ENCODE results near the gene HSPBAP1.
A peak's percentile ranks its signal among the peaks of the same experiment; 100 is the strongest.
"Not testable (repeated sequence)": the region's sequence is repeated elsewhere in the genome, so short reads cannot be mapped to it uniquely, and the experiment has no call there.

The HSPBAP1 gene

GRCh38 chr3:122725106-122725505, 68.5 kb downstream of the HSPBAP1 start:
- Mint-ChIP-seq H3K27ac (ENCODE audit: low read depth) (no peak overlapping the region), H3K9me3 (no peaks in the 10 kb centered on the region), H3K27me3 (no peaks in the 10 kb centered on the region), H3K36me3 (ENCODE audit: insufficient read depth) (peaks cover 18% of the 10 kb centered on the region), H3K4me1 (no peaks in the 10 kb centered on the region), H3K4me3 (no peak overlapping the region)
- no peak for DNase-seq (ENCODE audit: low spot score in 2 of 2)
- ATAC-seq (replicated peaks; ENCODE audit: extremely low read depth, poor library complexity, severe bottlenecking), result no peak

- Mint-ChIP-seq H3K4me3 (no peak overlapping the region), H3K4me1 (no peaks in the 10 kb centered on the region), H3K9me3 (no peaks in the 10 kb centered on the region), H3K27me3 (no peaks in the 10 kb centered on the region), H3K27ac (ENCODE audit: low read depth) (no peak overlapping the region), H3K36me3 (ENCODE audit: insufficient read depth) (peaks cover 51% of the 10 kb centered on the region)
- no peak for ATAC-seq (replicated peaks; ENCODE audit: extremely low read depth, poor library complexity, severe bottlenecking)
- no peak for DNase-seq (ENCODE audit: low spot score in 2 of 2)
Observed at GRCh38 chr3:122719273-122719921, 74.2 kb downstream of the HSPBAP1 start.

GRCh38 chr3:122716667-122717066, 77.0 kb downstream of the HSPBAP1 start:
- Mint-ChIP-seq H3K4me1 (peaks cover 5% of the 10 kb centered on the region), H3K27me3 (no peaks in the 10 kb centered on the region), H3K4me3 (no peak overlapping the region), H3K27ac (ENCODE audit: low read depth) (no peak overlapping the region), H3K9me3 (no peaks in the 10 kb centered on the region), H3K36me3 (ENCODE audit: insufficient read depth) (peaks cover 64% of the 10 kb centered on the region)
- ATAC-seq (replicated peaks; ENCODE audit: extremely low read depth, poor library complexity, severe bottlenecking) (no peak), DNase-seq (ENCODE audit: low spot score in 2 of 2) (no peak)

GRCh38 chr3:122714273-122714672, 79.4 kb downstream of the HSPBAP1 start:
- Mint-ChIP-seq H3K4me3 (no peak overlapping the region), H3K9me3 (no peaks in the 10 kb centered on the region), H3K27me3 (no peaks in the 10 kb centered on the region), H3K27ac (ENCODE audit: low read depth) (peak overlapping the region; percentile 1), H3K36me3 (ENCODE audit: insufficient read depth) (peaks cover 58% of the 10 kb centered on the region), H3K4me1 (peaks cover 27% of the 10 kb centered on the region)
- ATAC-seq (replicated peaks; ENCODE audit: extremely low read depth, poor library complexity, severe bottlenecking), result no peak
- DNase-seq (ENCODE audit: low spot score in 2 of 2), result no peak

GRCh38 chr3:122710616-122711251, 82.9 kb downstream of the HSPBAP1 start:
- ATAC-seq (replicated peaks; ENCODE audit: extremely low read depth, poor library complexity, severe bottlenecking); H3K27ac Mint-ChIP-seq (ENCODE audit: low read depth); H3K4me3 Mint-ChIP-seq: not testable (repeated sequence)

GRCh38 chr3:122705379-122705778, 88.3 kb downstream of the HSPBAP1 start:
- peaks cover 34% of the 10 kb centered on the region for H3K4me1 Mint-ChIP-seq
- no peak overlapping the region for H3K27ac Mint-ChIP-seq (ENCODE audit: low read depth)
- no peak overlapping the region for H3K4me3 Mint-ChIP-seq
- DNase-seq (ENCODE audit: low spot score in 2 of 2) (no peak), ATAC-seq (replicated peaks; ENCODE audit: extremely low read depth, poor library complexity, severe bottlenecking) (no peak)
- no peaks in the 10 kb centered on the region for H3K9me3 Mint-ChIP-seq
- peaks cover 61% of the 10 kb centered on the region for H3K36me3 Mint-ChIP-seq (ENCODE audit: insufficient read depth)
- H3K27me3 Mint-ChIP-seq, result no peaks in the 10 kb centered on the region

More at GRCh38 chr3:122710616-122711251, 82.9 kb downstream of the HSPBAP1 start:
- not testable (repeated sequence) for H3K9me3 Mint-ChIP-seq; H3K27me3 Mint-ChIP-seq; DNase-seq (ENCODE audit: low spot score in 2 of 2)
- Mint-ChIP-seq H3K36me3 (ENCODE audit: insufficient read depth) (peaks cover 65% of the 10 kb centered on the region), H3K4me1 (peaks cover 37% of the 10 kb centered on the region)

- Mint-ChIP-seq H3K27me3 (no peaks in the 10 kb centered on the region), H3K36me3 (ENCODE audit: insufficient read depth) (peaks cover 59% of the 10 kb centered on the region), H3K27ac (ENCODE audit: low read depth) (peak overlapping the region; percentile 41), H3K4me3 (no peak overlapping the region), H3K4me1 (peaks cover 24% of the 10 kb centered on the region), H3K9me3 (no peaks in the 10 kb centered on the region)
- ATAC-seq (replicated peaks; ENCODE audit: extremely low read depth, poor library complexity, severe bottlenecking) (no peak), DNase-seq (ENCODE audit: low spot score in 2 of 2) (no peak)
Observed at GRCh38 chr3:122700193-122700592, 93.4 kb downstream of the HSPBAP1 start.

GRCh38 chr3:122697952-122698620, 95.5 kb downstream of the HSPBAP1 start:
- Mint-ChIP-seq H3K4me1 (peaks cover 28% of the 10 kb centered on the region), H3K36me3 (ENCODE audit: insufficient read depth) (peaks cover 65% of the 10 kb centered on the region), H3K27ac (ENCODE audit: low read depth) (peak overlapping the region; percentile 5), H3K27me3 (no peaks in the 10 kb centered on the region), H3K4me3 (no peak overlapping the region), H3K9me3 (no peaks in the 10 kb centered on the region)
- DNase-seq (ENCODE audit: low spot score in 2 of 2) (no peak), ATAC-seq (replicated peaks; ENCODE audit: extremely low read depth, poor library complexity, severe bottlenecking) (no peak)

GRCh38 chr3:122695927-122696561, 97.6 kb downstream of the HSPBAP1 start:
- H3K27ac Mint-ChIP-seq (ENCODE audit: low read depth), result no peak overlapping the region
- no peaks in the 10 kb centered on the region for H3K27me3 Mint-ChIP-seq
- ATAC-seq (replicated peaks; ENCODE audit: extremely low read depth, poor library complexity, severe bottlenecking) (no peak), DNase-seq (ENCODE audit: low spot score in 2 of 2) (no peak)
- H3K36me3 Mint-ChIP-seq (ENCODE audit: insufficient read depth), result peaks cover 71% of the 10 kb centered on the region
- H3K9me3 Mint-ChIP-seq, result no peaks in the 10 kb centered on the region
- H3K4me1 Mint-ChIP-seq, result peaks cover 20% of the 10 kb centered on the region
- no peak overlapping the region for H3K4me3 Mint-ChIP-seq

- H3K4me1 Mint-ChIP-seq, result peaks cover 20% of the 10 kb centered on the region
- DNase-seq (ENCODE audit: low spot score in 2 of 2), result no peak
- ATAC-seq (replicated peaks; ENCODE audit: extremely low read depth, poor library complexity, severe bottlenecking), result no peak
- no peak overlapping the region for H3K4me3 Mint-ChIP-seq
- no peak overlapping the region for H3K27ac Mint-ChIP-seq (ENCODE audit: low read depth)
- no peaks in the 10 kb centered on the region for H3K27me3 Mint-ChIP-seq
- H3K9me3 Mint-ChIP-seq, result no peaks in the 10 kb centered on the region
- peaks cover 69% of the 10 kb centered on the region for H3K36me3 Mint-ChIP-seq (ENCODE audit: insufficient read depth)
Observed at GRCh38 chr3:122694966-122695365, 98.7 kb downstream of the HSPBAP1 start.

- Mint-ChIP-seq H3K27me3 (no peaks in the 10 kb centered on the region), H3K36me3 (ENCODE audit: insufficient read depth) (peaks cover 62% of the 10 kb centered on the region), H3K9me3 (no peaks in the 10 kb centered on the region), H3K4me1 (peaks cover 14% of the 10 kb centered on the region), H3K4me3 (no peak overlapping the region), H3K27ac (ENCODE audit: low read depth) (no peak overlapping the region)
- DNase-seq (ENCODE audit: low spot score in 2 of 2) (no peak), ATAC-seq (replicated peaks; ENCODE audit: extremely low read depth, poor library complexity, severe bottlenecking) (no peak)
Observed at GRCh38 chr3:122692674-122693073, 101.0 kb downstream of the HSPBAP1 start.

- peaks cover 59% of the 10 kb centered on the region for H3K36me3 Mint-ChIP-seq (ENCODE audit: insufficient read depth)
- DNase-seq (ENCODE audit: low spot score in 2 of 2), result no peak
Observed at GRCh38 chr3:122691195-122691594, 102.4 kb downstream of the HSPBAP1 start.

More at GRCh38 chr3:122691195-122691594, 102.4 kb downstream of the HSPBAP1 start:
- Mint-ChIP-seq H3K27ac (ENCODE audit: low read depth) (no peak overlapping the region), H3K4me1 (peaks cover 19% of the 10 kb centered on the region), H3K27me3 (no peaks in the 10 kb centered on the region), H3K4me3 (no peak overlapping the region), H3K9me3 (no peaks in the 10 kb centered on the region)
- ATAC-seq (replicated peaks; ENCODE audit: extremely low read depth, poor library complexity, severe bottlenecking), result no peak

All from central memory CD8-positive, alpha-beta T cell (primary cell).